Non-pigmented ciliary epithelial cell (primary cell): ENCODE measurements around the gene PHF10.
A peak's percentile ranks its signal among the peaks of the same experiment; 100 is the strongest.
"Not testable (repeated sequence)": the region's sequence is repeated elsewhere in the genome, so short reads cannot be mapped to it uniquely, and the experiment has no call there.

Experiments used
- DNase-seq: peaks from one replicate; pipeline ENCODE4 v3.0.0-alpha.2; 2010; ENCODE audit warnings: low read depth

PHF10 gene

GRCh38 chr6:169724494-169725124, at the start of gene PHF10:
Gene PHF10 (minus strand): TSS chr6:169724500. CDS start chr6:169723931, 569 bp downstream.
- no peak for DNase-seq

DNA sequence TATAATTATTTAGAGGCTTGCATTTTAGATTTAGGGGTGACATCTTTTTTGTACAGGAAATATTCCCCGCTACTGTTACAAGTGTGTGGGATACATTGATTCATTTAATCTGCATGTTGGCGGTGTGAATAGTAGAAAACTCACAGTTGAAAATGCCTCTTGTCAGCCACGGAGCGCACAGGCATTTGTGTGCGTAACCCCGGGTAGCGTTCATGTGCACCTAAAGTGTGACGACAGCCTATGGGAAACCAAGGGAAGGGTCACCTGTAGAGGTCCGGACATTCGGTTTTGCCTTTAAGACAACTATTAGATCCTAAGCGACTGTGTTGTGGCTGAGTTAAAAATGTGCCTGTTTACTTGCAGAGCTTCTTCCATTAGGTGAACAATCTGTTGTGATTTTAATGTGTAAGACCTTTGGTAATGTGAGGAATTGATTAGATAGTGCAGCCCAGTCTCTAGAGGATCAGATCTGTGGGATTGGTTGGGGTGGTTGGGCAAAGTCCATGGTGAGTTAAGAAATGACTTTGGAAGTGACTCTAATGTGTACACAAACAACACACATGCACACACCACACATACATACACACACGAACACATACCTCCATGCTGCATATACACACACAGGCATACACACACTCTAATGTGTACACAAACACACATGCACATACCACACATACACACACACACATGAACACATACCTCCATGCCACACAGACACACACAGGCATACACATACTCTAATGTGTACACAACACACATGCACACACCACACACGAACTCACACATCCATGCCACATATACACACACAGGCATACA, 42.8 kb upstream of the PHF10 start:
- no peak for DNase-seq

GRCh38 chr6:169766232-169766631, 41.9 kb upstream of the PHF10 start:
- DNase-seq = no peak

DNA sequence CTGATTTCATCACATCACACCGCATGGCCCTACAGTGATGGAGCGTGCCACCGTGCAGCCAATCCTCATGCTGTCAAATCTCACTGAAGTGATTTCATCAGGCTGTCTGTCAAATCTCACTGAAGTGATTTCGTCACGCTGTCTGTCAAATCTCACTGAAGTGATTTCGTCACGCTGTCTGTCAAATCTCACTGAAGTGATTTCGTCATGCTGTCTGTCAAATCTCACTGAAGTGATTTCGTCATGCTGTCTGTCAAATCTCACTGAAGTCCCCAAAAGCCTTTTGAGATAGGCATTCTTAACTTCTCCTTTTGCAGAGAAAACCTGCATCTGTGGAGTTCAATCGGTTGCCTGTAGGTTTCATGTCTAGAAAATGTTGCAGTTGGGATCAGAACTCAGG, 41.5 kb upstream of the PHF10 start:
- DNase-seq = not testable (repeated sequence)

DNA sequence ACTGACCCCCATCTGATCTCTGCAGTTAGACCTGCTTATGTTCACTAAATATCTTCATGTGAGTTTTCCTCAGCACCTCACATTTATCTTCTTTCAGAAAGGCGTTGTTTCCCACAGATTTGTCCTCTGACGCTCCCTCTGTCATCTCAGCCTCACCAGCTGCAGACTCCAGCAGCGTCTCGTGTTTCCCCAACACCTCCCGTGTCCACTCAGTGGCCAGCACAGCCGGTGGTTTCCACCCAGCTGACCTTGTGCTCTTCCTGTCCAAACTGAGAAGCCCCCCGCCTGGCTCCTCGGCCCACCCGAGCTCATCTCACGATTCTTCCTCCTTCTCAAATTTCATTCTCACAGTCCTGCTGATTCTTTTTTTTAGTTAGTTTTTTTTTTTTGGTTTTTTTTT, 39.6 kb upstream of the PHF10 start:
- DNase-seq = no peak

- DNase-seq = no peak
Measured at GRCh38 chr6:169763308-169763707, 39.0 kb upstream of the PHF10 start.

DNA sequence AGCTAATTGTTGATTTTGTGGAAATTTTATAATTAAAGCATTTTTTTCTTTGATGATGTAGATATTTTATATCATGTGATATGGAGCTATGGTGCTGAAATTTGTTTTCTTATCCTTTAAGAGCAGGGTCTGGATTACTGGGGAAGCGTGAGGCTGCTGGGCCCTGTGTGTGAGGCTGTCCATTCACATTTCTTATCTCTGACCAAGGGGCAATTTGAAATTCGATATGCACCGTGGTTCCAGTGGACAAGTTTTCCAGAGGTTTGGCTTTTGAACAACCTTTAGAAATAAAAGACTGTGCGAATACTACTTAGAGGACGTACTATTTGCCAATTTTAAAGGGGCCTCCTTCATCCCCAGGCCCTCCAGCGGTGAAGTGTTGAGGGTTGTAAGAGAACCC, 30.9 kb upstream of the PHF10 start:
- no peak for DNase-seq

GRCh38 chr6:169752074-169752623, 27.8 kb upstream of the PHF10 start:
- no peak for DNase-seq

- peak; percentile 64 for DNase-seq
Measured at GRCh38 chr6:169751242-169752073, 27.2 kb upstream of the PHF10 start, which contains the start of the genes DYNLT2 and ERMARD. Gene DYNLT2 (minus strand): TSS chr6:169751572. CDS start chr6:169751458, 114 bp downstream. Gene ERMARD (plus strand): TSS chr6:169751622. CDS start chr6:169751658, 36 bp downstream.

- no peak for DNase-seq
Measured at GRCh38 chr6:169746556-169746955, 22.3 kb upstream of the PHF10 start.

DNA sequence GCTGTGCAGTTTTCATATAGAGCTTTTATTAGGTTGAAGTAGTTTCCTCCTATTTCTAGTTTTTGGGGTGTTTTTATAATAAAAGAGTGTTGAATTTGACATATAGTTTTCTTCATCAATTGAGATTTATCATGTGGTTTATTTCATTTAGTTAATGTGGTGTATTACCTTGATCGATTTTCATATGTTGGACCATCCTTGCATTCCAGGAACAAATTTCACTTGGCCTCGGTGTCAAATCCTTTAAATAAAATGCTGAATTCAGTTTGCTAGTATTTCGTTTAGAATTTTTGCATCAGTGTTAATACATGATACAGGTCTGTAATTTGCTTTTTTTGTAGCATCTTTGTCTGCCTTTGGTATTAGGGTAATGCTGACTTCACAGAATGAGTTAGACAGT, 21.1 kb upstream of the PHF10 start:
- DNase-seq = no peak

DNA sequence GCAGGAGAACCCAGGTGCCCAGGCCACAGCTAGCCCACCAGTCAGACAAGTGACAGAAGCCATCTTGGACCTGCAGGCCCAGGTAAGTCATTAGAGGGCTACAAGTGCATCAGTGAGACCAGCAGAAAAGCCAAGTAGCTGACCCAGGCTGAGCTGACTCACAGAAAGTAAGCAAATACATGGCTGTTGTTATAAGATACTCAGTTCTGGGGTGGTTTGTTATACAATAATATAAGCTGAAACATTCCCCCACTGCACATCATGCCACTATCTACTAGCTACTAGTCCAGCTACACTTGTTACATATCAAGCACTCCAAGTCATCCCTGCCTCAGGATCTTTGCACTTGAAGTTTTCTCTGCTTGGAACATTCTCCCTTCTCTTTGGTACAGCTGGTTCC, 17.0 kb upstream of the PHF10 start:
- DNase-seq = no peak

DNA sequence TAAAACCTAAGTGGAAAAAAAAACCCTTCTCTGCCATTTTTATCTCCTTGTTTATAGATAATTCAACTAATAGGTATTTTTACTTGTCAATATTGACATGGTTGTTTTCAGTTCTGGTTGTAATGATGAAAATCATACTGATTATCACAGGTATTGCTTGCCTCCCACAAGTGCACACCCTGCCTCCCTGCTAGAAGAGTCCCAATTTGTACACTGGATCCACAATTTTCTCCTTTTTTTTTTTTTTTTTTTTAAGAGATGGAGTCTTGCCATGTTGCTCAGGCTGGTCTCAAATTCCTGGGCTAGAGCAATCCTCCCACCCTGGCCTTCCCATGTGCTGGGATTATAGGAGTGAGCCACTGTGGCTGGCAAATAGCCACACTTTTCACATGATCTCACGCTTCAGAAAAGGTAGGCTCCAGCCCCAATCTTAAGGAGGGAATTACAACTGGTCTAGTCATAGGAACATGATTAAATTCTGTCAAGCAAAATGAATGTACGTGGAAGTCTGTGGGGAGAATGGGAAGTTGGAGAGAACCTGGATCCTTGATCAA, 14.8 kb upstream of the PHF10 start:
- no peak for DNase-seq

DNA sequence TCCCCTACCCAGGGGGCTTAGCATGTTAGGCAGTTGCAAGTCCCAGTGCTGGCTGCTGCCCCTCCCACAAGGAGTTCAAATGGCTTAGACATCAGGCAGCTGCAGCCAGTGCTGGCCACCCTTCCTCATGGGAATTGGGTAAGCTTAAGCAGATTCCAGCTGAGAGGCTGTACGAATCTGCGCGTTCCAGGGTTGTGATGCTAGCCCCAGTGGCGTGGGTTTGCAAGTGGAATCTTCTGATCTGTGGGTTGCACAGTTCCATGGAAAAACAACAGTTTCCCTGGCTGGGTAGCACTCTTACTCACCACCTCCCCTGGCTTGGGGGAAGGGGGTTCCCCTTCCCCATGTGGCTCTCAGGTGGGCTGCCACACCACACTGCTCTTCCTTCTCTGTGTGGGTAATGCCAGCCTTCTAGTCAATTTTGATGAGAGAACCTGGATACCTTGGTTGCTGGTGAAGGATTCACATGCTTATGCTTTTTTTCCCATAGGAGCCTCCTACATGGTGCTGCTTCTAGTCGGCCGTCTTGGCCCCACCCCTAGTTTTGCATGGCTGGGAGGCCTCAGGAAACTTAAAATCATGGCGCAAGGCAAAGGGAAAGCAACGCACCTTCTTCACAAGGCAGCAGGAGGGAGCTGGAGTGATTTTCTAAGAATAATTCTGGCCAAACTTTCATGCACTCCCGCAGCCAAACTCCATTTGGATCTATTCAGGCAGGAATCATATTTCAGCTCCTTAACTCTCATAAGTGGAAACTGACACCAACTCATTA, 14.1 kb upstream of the PHF10 start:
- no peak for DNase-seq

DNA sequence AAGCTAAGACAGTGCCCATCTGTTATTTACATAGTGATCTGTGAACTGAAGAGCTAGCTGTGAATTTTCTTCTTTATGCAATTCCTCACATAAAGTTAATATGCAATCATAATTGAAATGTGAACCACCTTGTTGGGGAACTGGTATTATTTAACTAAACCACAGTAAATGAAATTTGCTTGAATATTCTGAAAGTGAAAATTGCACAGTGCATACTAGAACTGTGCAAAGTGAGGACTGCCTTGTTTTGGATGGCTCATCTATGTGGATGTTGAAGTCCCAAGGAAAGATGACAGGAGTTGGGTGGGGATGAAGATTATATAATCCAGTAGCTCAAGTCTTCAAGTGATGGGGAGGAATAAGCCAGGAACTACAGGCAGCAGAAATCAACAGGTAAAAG, 5.7 kb upstream of the PHF10 start:
- DNase-seq = no peak

DNA sequence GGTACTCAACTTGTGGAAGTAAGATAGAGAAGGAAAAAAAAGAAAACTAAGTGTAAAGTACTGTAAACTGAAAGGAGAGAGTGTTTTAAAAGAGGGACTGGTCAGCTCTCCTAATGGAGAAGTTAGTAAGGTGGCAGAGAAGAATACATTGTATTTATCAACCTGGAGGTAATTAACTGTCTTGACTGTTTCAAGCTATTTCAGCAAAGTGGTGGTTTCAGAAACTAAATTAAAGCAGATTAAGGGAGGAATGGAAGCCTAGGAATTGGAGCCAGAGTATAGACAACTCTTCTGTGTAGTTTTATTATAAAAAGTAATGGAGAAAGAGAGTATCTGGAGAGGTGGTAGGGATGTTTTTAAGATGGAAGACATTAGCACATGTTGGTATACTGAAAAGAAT, 2.7 kb upstream of the PHF10 start:
- no peak for DNase-seq

GRCh38 chr6:169726049-169726400, 1.7 kb upstream of the PHF10 start:
- no peak for DNase-seq

DNA sequence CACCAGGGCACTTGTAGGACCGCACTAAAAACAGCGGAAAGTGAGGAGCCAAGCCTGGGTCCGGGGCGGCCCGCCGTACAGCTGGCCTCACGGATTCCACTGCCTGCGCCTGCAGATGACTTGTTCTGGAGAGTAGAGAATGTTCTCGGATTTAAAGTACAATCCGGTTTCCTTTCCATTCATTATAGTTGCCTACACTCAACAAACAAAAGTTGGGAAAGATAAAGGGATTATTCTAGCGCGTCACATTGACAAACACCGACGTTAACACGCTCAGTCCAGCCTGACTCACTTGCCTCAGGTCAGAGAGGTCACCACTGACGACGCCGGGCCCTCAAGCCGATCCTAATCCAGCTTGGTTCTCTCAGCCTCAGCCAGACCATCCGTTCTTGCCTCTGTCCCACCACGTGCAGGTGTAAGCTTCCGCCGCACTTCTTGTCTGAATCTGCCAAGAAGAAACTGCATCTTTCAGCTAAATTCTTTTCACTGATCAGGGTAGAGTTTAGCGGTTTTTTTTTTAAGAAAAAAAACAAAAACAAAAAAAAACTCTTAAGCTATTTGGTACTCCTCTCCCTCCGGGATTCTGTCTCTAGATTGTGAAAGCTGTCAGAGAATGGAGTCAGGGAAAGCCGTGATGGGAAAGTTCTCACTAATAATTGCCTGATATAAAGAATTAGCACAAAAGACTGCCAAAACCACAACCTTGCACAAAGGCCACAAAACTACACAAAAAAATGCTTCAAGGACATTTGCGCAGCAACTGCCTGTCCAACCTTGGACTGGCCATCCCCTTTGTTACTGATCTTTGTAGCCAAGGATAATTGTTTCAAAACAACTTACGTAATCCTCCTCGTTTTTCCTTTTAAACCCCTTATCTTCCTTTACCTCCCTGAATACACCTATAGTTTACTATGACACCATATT, 1.1 kb upstream of the PHF10 start:
- DNase-seq = peak; percentile 69

DNA sequence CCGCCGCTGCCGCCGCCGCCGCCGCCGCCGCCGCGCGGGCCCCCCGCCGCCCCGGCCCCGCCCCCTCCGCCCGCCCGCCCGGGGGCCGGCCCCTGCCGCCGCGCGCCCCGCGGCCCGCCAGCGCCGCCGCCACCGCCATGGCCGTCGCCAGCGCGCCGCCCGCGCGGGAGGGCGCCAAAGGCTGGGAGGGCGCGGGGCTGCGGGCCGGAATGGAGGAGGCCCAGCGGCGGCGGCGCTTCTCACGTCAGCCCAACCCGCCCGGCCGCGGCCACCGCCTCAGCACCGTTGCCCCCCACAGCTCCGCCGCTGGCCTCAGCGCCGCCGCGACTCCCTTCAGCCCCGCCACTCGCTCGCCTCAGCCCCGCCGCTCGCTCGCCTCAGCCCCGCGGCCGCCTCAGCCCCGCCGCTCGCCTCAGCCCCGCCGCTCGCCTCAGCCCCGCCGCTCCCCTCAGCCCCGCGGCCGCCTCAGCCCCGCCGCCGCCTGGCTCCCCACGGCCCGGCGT, 258 bp downstream of the PHF10 start:
- DNase-seq = no peak
